Fibroblast of lung (primary cell): Measurements from ENCODE around the gene CYP19A1. TPM values are rescaled to one million over a fixed set of nuclear protein-coding genes. Genes with fewer than 3 reads are reported as not detected.
A peak's percentile ranks its signal among the peaks of the same experiment; 100 is the strongest.

ENCODE experiments used
- DNase-seq, 2 donors: peaks; one replicate each; pipeline versions ENCODE4 v3.0.0 to v3.0.0-alpha.2; 2010; ENCODE audit warnings: low read depth in 2 of 2
- H2AFZ ChIP-seq: 2 replicates; pipeline ENCODE4 v1.5.1; 2012; ENCODE audit warnings: low read length, control low read depth, inconsistent platforms
- H3K27ac ChIP-seq: 2 replicates; pipeline ENCODE4 v1.5.1; 2011; ENCODE audit warnings: low read length, control low read depth; ENCODE audit not compliant: insufficient read depth
- H3K27me3 ChIP-seq: 2 replicates; pipeline ENCODE4 v1.5.1; 2011; ENCODE audit warnings: mild to moderate bottlenecking, low read length; ENCODE audit not compliant: control insufficient read depth, insufficient read depth
- H3K36me3 ChIP-seq: 2 replicates; pipeline ENCODE4 v1.5.1; 2011; ENCODE audit warnings: low read length; ENCODE audit not compliant: control insufficient read depth, insufficient read depth
- H3K4me1 ChIP-seq: 2 replicates; pipeline ENCODE4 v1.5.1; 2011; ENCODE audit warnings: low read length; ENCODE audit not compliant: control insufficient read depth, insufficient read depth; ENCODE audit errors: extremely low read depth
- H3K4me2 ChIP-seq: 2 replicates; pipeline ENCODE4 v1.5.1; 2011; ENCODE audit warnings: low read length, control low read depth; ENCODE audit not compliant: insufficient read depth; ENCODE audit errors: extremely low read depth
- H3K4me3 ChIP-seq, 4 experiments: fragments of 200-600 bp in 1 of 4; sonication (generic) in 1 of 4; replicated peaks in 1 of 4; 2 replicates each; pipeline ENCODE4 v1.5.1; 2011 to 2016; ENCODE audit warnings: low read length in 4 of 4, low read depth in 3 of 4, mild to moderate bottlenecking in 3 of 4, control low read depth in 2 of 4, inconsistent platforms in 1 of 4, mixed read lengths in 1 of 4; ENCODE audit not compliant: insufficient read depth in 1 of 4; ENCODE audit errors: control extremely low read depth in 1 of 4
- H3K79me2 ChIP-seq: 2 replicates; pipeline ENCODE4 v1.5.1; 2012; ENCODE audit warnings: mild to moderate bottlenecking, low read length, inconsistent platforms; ENCODE audit not compliant: control insufficient read depth, insufficient read depth
- H3K9ac ChIP-seq: 2 replicates; pipeline ENCODE4 v1.5.1; 2011; ENCODE audit warnings: mild to moderate bottlenecking, low read length, control low read depth; ENCODE audit not compliant: insufficient read depth
- H3K9me3 ChIP-seq: 2 replicates; pipeline ENCODE4 v1.5.1; 2012; ENCODE audit warnings: low read depth, low read length; ENCODE audit not compliant: control insufficient read depth, insufficient read depth
- H4K20me1 ChIP-seq: 2 replicates; pipeline ENCODE4 v1.5.1; 2011; ENCODE audit warnings: low read length; ENCODE audit not compliant: control insufficient read depth, insufficient read depth; ENCODE audit errors: extremely low read depth
- EZH2 ChIP-seq: IDR thresholded peaks from 2 replicates; pipeline ENCODE4 v1.5.1; 2012; ENCODE audit warnings: low read length, control low read depth, mild to moderate bottlenecking; ENCODE audit errors: missing control alignments
- polyA plus RNA-seq, 2 donors: library from polyadenylated mRNA; depleted of rRNA in 1 of 2; stranded (reverse) in 1 of 2; unstranded in 1 of 2; fragments of >200 nt; gene quantifications; 2 replicates each; pipeline ENCODE4 v1.2.1, GENCODE V29; 2011 to 2012; ENCODE audit warnings: missing spikeins in 1 of 2
- total RNA-seq: library from RNA; depleted of rRNA; stranded (reverse); fragments of >200 nt; gene quantifications from 2 replicates; pipeline ENCODE4 v1.2.1, GENCODE V29; 2014
- TF ChIP-seq, protein P1 (sequence below), 2 donors: IDR thresholded peaks in 1 of 2; conservative IDR thresholded peaks in 1 of 2; 1 replicate in 1 of 2; 2 replicates in 1 of 2; pipeline ENCODE4 v1.5.1; 2011 to 2012; ENCODE audit warnings: low read length in 2 of 2, control low read depth in 1 of 2, inconsistent platforms in 1 of 2, low read depth in 1 of 2, mild to moderate bottlenecking in 1 of 2

Gene CYP19A1
- total and polyA plus RNA-seq, 2 donors (not counting 1 experiment from before 2014, with no cell fraction given): 0.16 to 2.3 TPM

DNA sequence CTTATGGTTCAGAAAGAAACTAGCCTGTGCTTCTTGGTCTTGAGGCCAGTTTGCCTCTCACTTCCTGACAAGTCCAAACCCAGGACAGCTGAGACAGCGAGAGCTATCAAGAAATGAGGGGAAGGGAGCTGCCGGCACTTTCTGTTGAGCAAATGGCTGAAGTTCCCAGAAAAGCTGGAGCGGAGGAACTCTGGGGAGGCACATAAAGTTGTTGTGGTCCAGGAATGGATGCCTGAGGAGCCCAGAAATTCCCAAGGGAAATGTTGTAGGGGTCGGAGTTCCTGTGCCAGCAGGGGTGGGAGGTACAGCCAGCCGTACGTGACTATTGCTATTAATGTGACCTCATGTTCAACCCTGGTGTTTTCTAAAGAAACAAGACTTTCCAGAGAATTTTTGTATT, 144.9 kb downstream of the CYP19A1 start:
- Histone ChIP-seq H3K4me2 (no peak overlapping the region), H3K27me3 (no peaks in the 10 kb centered on the region), H3K9ac (no peak overlapping the region), H3K9me3 (no peaks in the 10 kb centered on the region), H3K36me3 (no peaks in the 10 kb centered on the region), H3K4me1 (no peaks in the 10 kb centered on the region), H4K20me1 (no peaks in the 10 kb centered on the region), H3K4me3 (no peak overlapping the region), H3K79me2 (no peaks in the 10 kb centered on the region), H2AFZ (no peak overlapping the region), H3K27ac (no peak overlapping the region)
- TF ChIP-seq, protein P1, sequence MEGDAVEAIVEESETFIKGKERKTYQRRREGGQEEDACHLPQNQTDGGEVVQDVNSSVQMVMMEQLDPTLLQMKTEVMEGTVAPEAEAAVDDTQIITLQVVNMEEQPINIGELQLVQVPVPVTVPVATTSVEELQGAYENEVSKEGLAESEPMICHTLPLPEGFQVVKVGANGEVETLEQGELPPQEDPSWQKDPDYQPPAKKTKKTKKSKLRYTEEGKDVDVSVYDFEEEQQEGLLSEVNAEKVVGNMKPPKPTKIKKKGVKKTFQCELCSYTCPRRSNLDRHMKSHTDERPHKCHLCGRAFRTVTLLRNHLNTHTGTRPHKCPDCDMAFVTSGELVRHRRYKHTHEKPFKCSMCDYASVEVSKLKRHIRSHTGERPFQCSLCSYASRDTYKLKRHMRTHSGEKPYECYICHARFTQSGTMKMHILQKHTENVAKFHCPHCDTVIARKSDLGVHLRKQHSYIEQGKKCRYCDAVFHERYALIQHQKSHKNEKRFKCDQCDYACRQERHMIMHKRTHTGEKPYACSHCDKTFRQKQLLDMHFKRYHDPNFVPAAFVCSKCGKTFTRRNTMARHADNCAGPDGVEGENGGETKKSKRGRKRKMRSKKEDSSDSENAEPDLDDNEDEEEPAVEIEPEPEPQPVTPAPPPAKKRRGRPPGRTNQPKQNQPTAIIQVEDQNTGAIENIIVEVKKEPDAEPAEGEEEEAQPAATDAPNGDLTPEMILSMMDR (conservative IDR thresholded peaks at IDR 0.05 in 1 of 2, IDR thresholded peaks at IDR 0.05 in 1 of 2; ENCODE audit: low read depth in 1 of 2, low read length in 2 of 2): no peak
- DNase-seq: no peak

GRCh38 chr15:51192521-51193280, 145.7 kb downstream of the CYP19A1 start:
- Histone ChIP-seq H3K27me3 (no peaks in the 10 kb centered on the region), H3K79me2 (no peaks in the 10 kb centered on the region), H2AFZ (no peak overlapping the region), H3K9ac (no peak overlapping the region), H3K9me3 (no peaks in the 10 kb centered on the region), H3K36me3 (no peaks in the 10 kb centered on the region), H3K4me3 (no peak overlapping the region), H4K20me1 (no peaks in the 10 kb centered on the region), H3K27ac (no peak overlapping the region), H3K4me1 (no peaks in the 10 kb centered on the region), H3K4me2 (peak overlapping the region; percentile 41)
- peak; percentile 76 to 86 for DNase-seq
- no peak for TF ChIP-seq EZH2
- TF ChIP-seq, protein P1 (conservative IDR thresholded peaks at IDR 0.05 in 1 of 2, IDR thresholded peaks at IDR 0.05 in 1 of 2; ENCODE audit: low read depth in 1 of 2, low read length in 2 of 2): peak; percentile 93 to 94

GRCh38 chr15:51191766-51192165, 146.6 kb downstream of the CYP19A1 start:
- Histone ChIP-seq H3K4me2 (no peak overlapping the region), H3K4me3 (no peak overlapping the region)

More at GRCh38 chr15:51191766-51192165, 146.6 kb downstream of the CYP19A1 start:
- no peak for TF ChIP-seq EZH2
- TF ChIP-seq, protein P1 (conservative IDR thresholded peaks at IDR 0.05 in 1 of 2, IDR thresholded peaks at IDR 0.05 in 1 of 2; ENCODE audit: low read depth in 1 of 2, low read length in 2 of 2): no peak
- H4K20me1 ChIP-seq: no peaks in the 10 kb centered on the region
- H3K27ac ChIP-seq: no peak overlapping the region
- no peaks in the 10 kb centered on the region for H3K9me3 ChIP-seq
- H3K36me3 ChIP-seq: no peaks in the 10 kb centered on the region
- H3K79me2 ChIP-seq: no peaks in the 10 kb centered on the region
- no peaks in the 10 kb centered on the region for H3K27me3 ChIP-seq
- DNase-seq: no peak
- no peak overlapping the region for H2AFZ ChIP-seq
- H3K4me1 ChIP-seq: no peaks in the 10 kb centered on the region
- no peak overlapping the region for H3K9ac ChIP-seq
